Endothelial cell of umbilical vein (primary cell): ENCODE measurements around the gene RAB28. TPM values are rescaled to one million over a fixed set of nuclear protein-coding genes. Genes with fewer than 3 reads are reported as not detected.

Experiments used
- BruUV-seq: library from RNA; stranded (reverse); fragments of 400-500 nt; replicated peaks from 2 replicates; lab custom pipeline; 2021; lab: Mats Ljungman, UMichigan
- CTCF ChIA-PET: fragments of 300-600, 350-600 bp; sonication (Branson Sonifier 250); formaldehyde crosslinking; loops from one replicate; lab custom pipeline; 2021; ENCODE audit warnings: antibody characterized with exemption, inconsistent platforms; lab: Charles Lee
- POLR2A ChIA-PET: fragments of 300-600, 350-600 bp; sonication (Branson Sonifier 250); formaldehyde crosslinking; loops from one replicate; lab custom pipeline; 2021; ENCODE audit warnings: antibody characterized with exemption, inconsistent platforms; lab: Charles Lee
- DNase-seq: peaks from one replicate; pipeline ENCODE4 v3.0.0-alpha.2; 2011; ENCODE audit warnings: low read depth, low spot score
- FAIRE-seq: peaks from 2 replicates; lab custom pipeline; 2011; peaks lifted over from hg19 to GRCh38; lab: Jason Lieb, UNC
- H2AFZ ChIP-seq: 2 replicates; pipeline ENCODE4 v1.6.0; 2012; ENCODE audit warnings: low read depth, low read length, control low read depth, inconsistent platforms
- H3K27ac ChIP-seq: 2 replicates; pipeline ENCODE4 v1.5.1; 2011; ENCODE audit warnings: low read depth, mild to moderate bottlenecking, control low read depth, low read length, moderate library complexity; ENCODE audit not compliant: insufficient read depth
- H3K27me3 ChIP-seq, 2 experiments: 2 replicates each; pipeline versions ENCODE4 v1.6.0 to v1.6.1; 2011; ENCODE audit warnings: low read length in 2 of 2, mixed read lengths in 1 of 2; ENCODE audit not compliant: control insufficient read depth in 2 of 2, insufficient read depth in 2 of 2
- H3K36me3 ChIP-seq, 2 experiments: 2 replicates in 1 of 2; 3 replicates in 1 of 2; pipeline ENCODE4 v1.5.1; 2011; ENCODE audit warnings: low read length in 2 of 2, mild to moderate bottlenecking in 1 of 2, moderate library complexity in 1 of 2; ENCODE audit not compliant: control insufficient read depth in 2 of 2, insufficient read depth in 2 of 2; ENCODE audit errors: extremely low read depth in 1 of 2
- H3K4me1 ChIP-seq: 3 replicates; pipeline ENCODE4 v1.5.1; 2011; ENCODE audit warnings: mild to moderate bottlenecking, low read length; ENCODE audit not compliant: control insufficient read depth, insufficient read depth; ENCODE audit errors: extremely low read depth
- H3K4me2 ChIP-seq: 2 replicates; pipeline ENCODE4 v1.6.1; 2011; ENCODE audit warnings: low read length, control low read depth, mixed read lengths; ENCODE audit not compliant: insufficient read depth
- H3K4me3 ChIP-seq, 3 experiments: fragments of 200-600 bp in 1 of 3; sonication (generic), shearing (Covaris generic) in 1 of 3; replicated peaks in 1 of 3; 2 replicates each; pipeline ENCODE4 v1.5.1; 2011 to 2016; ENCODE audit warnings: control low read depth in 3 of 3, low read length in 3 of 3, mild to moderate bottlenecking in 2 of 3, inconsistent platforms in 1 of 3, low read depth in 1 of 3, moderate library complexity in 1 of 3; ENCODE audit not compliant: insufficient read depth in 1 of 3
- H3K79me2 ChIP-seq: 2 replicates; pipeline ENCODE4 v1.6.0; 2012; ENCODE audit warnings: low read length, inconsistent platforms; ENCODE audit not compliant: control insufficient read depth, insufficient read depth
- H3K9ac ChIP-seq: replicated peaks from 2 replicates; pipeline ENCODE3; 2011; ENCODE audit warnings: low read length, control low read depth; ENCODE audit not compliant: insufficient read depth; ENCODE audit errors: extremely low read depth
- H3K9me1 ChIP-seq: replicated peaks from 3 replicates; pipeline ENCODE4 v1.6.0; 2011; ENCODE audit warnings: mild to moderate bottlenecking, low read length; ENCODE audit not compliant: control insufficient read depth, insufficient read depth; ENCODE audit errors: extremely low read depth
- H3K9me3 ChIP-seq: replicated peaks from 2 replicates; pipeline ENCODE4 v1.5.1; 2012; ENCODE audit warnings: low read length, inconsistent platforms; ENCODE audit not compliant: control insufficient read depth, insufficient read depth
- H4K20me1 ChIP-seq: replicated peaks from 2 replicates; pipeline ENCODE3; 2011; ENCODE audit warnings: mild to moderate bottlenecking, low read length; ENCODE audit not compliant: control insufficient read depth, insufficient read depth; ENCODE audit errors: extremely low read depth
- CTCF ChIP-seq, 2 donors: IDR thresholded peaks; 1 replicate in 1 of 2; 2 replicates in 1 of 2; pipeline ENCODE4 v1.5.1; 2011; ENCODE audit warnings: low read length in 2 of 2, mild to moderate bottlenecking in 2 of 2, moderate library complexity in 2 of 2, control low read depth in 1 of 2, inconsistent platforms in 1 of 2, low read depth in 1 of 2; ENCODE audit not compliant: insufficient read depth in 1 of 2; ENCODE audit errors: extremely low read depth in 1 of 2
- EZH2 ChIP-seq: IDR thresholded peaks from 2 replicates; pipeline ENCODE4 v1.6.1; 2012; ENCODE audit warnings: borderline replicate concordance, low read depth, mild to moderate bottlenecking, moderate library complexity, low read length, inconsistent platforms; ENCODE audit not compliant: severe bottlenecking
- FOS ChIP-seq: IDR thresholded peaks from 2 replicates; pipeline ENCODE4 v1.6.1; 2011; ENCODE audit warnings: mild to moderate bottlenecking, low read length, moderate library complexity, borderline replicate concordance; ENCODE audit not compliant: insufficient read depth
- GATA2 ChIP-seq: IDR thresholded peaks from 2 replicates; pipeline ENCODE4 v1.7.0; 2011; ENCODE audit warnings: low read depth, mild to moderate bottlenecking, moderate library complexity, mixed read lengths, low read length; ENCODE audit not compliant: insufficient read length, insufficient read depth
- JUN ChIP-seq: IDR thresholded peaks from 2 replicates; pipeline ENCODE4 v1.6.1; 2011; ENCODE audit warnings: borderline replicate concordance, low read depth; ENCODE audit not compliant: insufficient read length, insufficient read depth
- MAX ChIP-seq: IDR thresholded peaks from 2 replicates; pipeline ENCODE4 v1.6.1; 2011; ENCODE audit not compliant: insufficient read depth, insufficient read length
- MYC ChIP-seq: IDR thresholded peaks from one replicate; pipeline ENCODE4 v1.6.1; 2011; ENCODE audit warnings: mild to moderate bottlenecking, low read depth, low read length
- POLR2A ChIP-seq: IDR thresholded peaks from 2 replicates; pipeline ENCODE4 v1.6.1; 2012; ENCODE audit warnings: low read depth, mild to moderate bottlenecking, control low read depth, low read length
- POLR2AphosphoS5 ChIP-seq: IDR thresholded peaks from 2 replicates; pipeline ENCODE4 v1.6.1; 2012; ENCODE audit warnings: low read depth, mild to moderate bottlenecking, control low read depth, low read length, moderate library complexity; ENCODE audit not compliant: insufficient read depth
- dilution Hi-C: fragments of 300-500 bp; cut with MboI; formaldehyde crosslinking; loops from one replicate; pipeline ENCODE4 v1.15.0; 2019; ENCODE audit warnings: low sequenced_read_pairs; ENCODE audit not compliant: extremely low pct_ligation_motif_present
- intact Hi-C: fragments of 100-400 bp; cut with micrococcal nuclease; formaldehyde crosslinking; loops from one replicate; pipeline ENCODE4 v1.10.0; 2022
- polyA plus RNA-seq, 4 experiments: library from polyadenylated mRNA; depleted of rRNA in 3 of 4; stranded (reverse) in 3 of 4; unstranded in 1 of 4; fragments of >200 nt; gene quantifications; 2 replicates each; pipeline versions ENCODE4 v1.2.1 to v1.2.3, GENCODE V29; 2011 to 2012; ENCODE audit warnings: missing spikeins in 1 of 4
- total RNA-seq: library from RNA; stranded (reverse); gene quantifications from 2 replicates; pipeline ENCODE4 v1.2.3, GENCODE V29; 2021

The RAB28 gene
- total and polyA plus RNA-seq, 2 donors (not counting 3 experiments of a cell fraction or from before 2014, with no cell fraction given), result 13.0 to 13.2 TPM

GRCh38 chr4:13528821-13529127, 44.6 kb upstream of the RAB28 start:
- peaks cover 7% of the 10 kb centered on the region for H3K9me3 ChIP-seq
- no peaks in the 10 kb centered on the region for H4K20me1 ChIP-seq
- no peak overlapping the region for H3K4me2 ChIP-seq
- H3K79me2 ChIP-seq, result no peaks in the 10 kb centered on the region
- no peaks in the 10 kb centered on the region for H3K36me3 ChIP-seq
- H3K27me3 ChIP-seq, result peaks cover 96 to 97% of the 10 kb centered on the region in 2 experiments
- POLR2A ChIA-PET, result no interaction called here
- no peak overlapping the region for H3K27ac ChIP-seq
- dilution Hi-C loops (no loop called here), intact Hi-C loops (no loop called here)
- H3K9me1 ChIP-seq, result no peaks in the 10 kb centered on the region
- TF ChIP-seq POLR2A (no peak), CTCF (IDR thresholded peaks at IDR 0.05; ENCODE audit: extremely low read depth in 1 of 2, insufficient read depth in 1 of 2, low read depth in 1 of 2, low read length in 2 of 2) (no peak), JUN (no peak), EZH2 (no peak), POLR2AphosphoS5 (no peak), MYC (no peak), MAX (no peak), GATA2 (no peak), FOS (no peak)
- no TSS peak for BruUV-seq
- CTCF ChIA-PET, result interaction anchor here (0.8 kb wide), 1 partner anchor 19 kb away, joined by 3 read pairs; no protein-coding TSS in a partner anchor
- no peak overlapping the region for H3K4me3 ChIP-seq
- no peak for DNase-seq
- no peak for FAIRE-seq
- no peak overlapping the region for H2AFZ ChIP-seq
- H3K9ac ChIP-seq, result no peak overlapping the region
- H3K4me1 ChIP-seq, result no peaks in the 10 kb centered on the region
